K562 (cell line): Measurements from ENCODE around the gene EGR1. TPM values are rescaled to one million over a fixed set of nuclear protein-coding genes. Genes with fewer than 3 reads are reported as not detected.
A peak's percentile ranks its signal among the peaks of the same experiment; 100 is the strongest.

Experiments
- ASH1L ChIP-seq: fragments of 450-650 bp; IDR thresholded peaks from 2 replicates; pipeline ENCODE4 v1.6.1; 2018; ENCODE audit warnings: borderline replicate concordance, mild to moderate bottlenecking, low read depth; ENCODE audit not compliant: partially characterized antibody
- CBX2 ChIP-seq: fragments of 200-600 bp; sonication (generic); IDR thresholded peaks from one replicate; pipeline ENCODE4 v1.6.1; 2012; ENCODE audit warnings: mild to moderate bottlenecking, low read length, inconsistent platforms; ENCODE audit not compliant: insufficient read depth, poor library complexity, severe bottlenecking
- CXXC5 ChIP-seq: fragments of 250-450 bp; sonication (Bioruptor Pico); IDR thresholded peaks from 2 replicates; pipeline ENCODE4 v1.8.0; 2022; ENCODE audit warnings: inconsistent platforms, mild to moderate bottlenecking, moderate library complexity
- DIDO1 ChIP-seq: fragments of 450-650 bp; IDR thresholded peaks from 2 replicates; pipeline ENCODE4 v1.6.1; 2016; ENCODE audit warnings: low read depth, missing biosample characterization, missing genetic modification characterization
- EP300 ChIP-seq: IDR thresholded peaks from 2 replicates; pipeline ENCODE4 v1.6.1; 2012; ENCODE audit warnings: low read length, improper control_type of control experiment
- HSF4 ChIP-seq: fragments of 250-450 bp; sonication (Bioruptor Pico); IDR thresholded peaks from 2 replicates; pipeline ENCODE4 v2.1.2; 2022; ENCODE audit warnings: mild to moderate bottlenecking, moderate library complexity, borderline replicate concordance
- KAT7 ChIP-seq: sonication (generic); formaldehyde crosslinking; IDR thresholded peaks from 2 replicates; pipeline ENCODE4 v1.8.0; 2022; ENCODE audit warnings: missing genetic modification reagents, mild to moderate bottlenecking, borderline replicate concordance
- MTA2 ChIP-seq: fragments of 450-650 bp; IDR thresholded peaks from 2 replicates; pipeline ENCODE4 v1.6.1; 2016; ENCODE audit warnings: low read depth
- MYNN ChIP-seq, 2 experiments: sonication (generic); formaldehyde crosslinking in 1 of 2; IDR thresholded peaks; 2 replicates each; pipeline versions ENCODE4 v1.5.0 to v1.6.1; 2016 to 2020; ENCODE audit warnings: antibody characterized with exemption in 1 of 2, missing genetic modification reagents in 1 of 2
- NCOA2 ChIP-seq, 2 experiments: fragments of 450-650 bp; IDR thresholded peaks; 2 replicates each; pipeline ENCODE4 v1.6.1; 2018; ENCODE audit warnings: mild to moderate bottlenecking in 2 of 2, moderate library complexity in 1 of 2; ENCODE audit not compliant: partially characterized antibody in 2 of 2
- PHB2 ChIP-seq: fragments of 450-650 bp; IDR thresholded peaks from 2 replicates; pipeline ENCODE4 v1.6.1; 2017; ENCODE audit warnings: low read depth
- PHF21A ChIP-seq: fragments of 450-650 bp; IDR thresholded peaks from 2 replicates; pipeline ENCODE4 v1.6.1; 2017; ENCODE audit warnings: low read depth, borderline replicate concordance
- PPARD ChIP-seq: fragments of 250-450 bp; sonication (Bioruptor Pico); IDR thresholded peaks from 2 replicates; pipeline ENCODE4 v1.8.0; 2022; ENCODE audit warnings: inconsistent platforms, mild to moderate bottlenecking, moderate library complexity
- SETDB1 ChIP-seq: IDR thresholded peaks from one replicate; pipeline ENCODE4 v1.6.1; 2012; ENCODE audit warnings: low read length, control low read depth, inconsistent platforms
- SRSF3 ChIP-seq: fragments of 200-400 bp; formaldehyde crosslinking; IDR thresholded peaks from 2 replicates; pipeline ENCODE4 v1.6.1; 2016; ENCODE audit warnings: mild to moderate bottlenecking, low read length, moderate library complexity; ENCODE audit not compliant: insufficient read depth
- TAF15 ChIP-seq: fragments of 200-400 bp; formaldehyde crosslinking; IDR thresholded peaks from 2 replicates; pipeline ENCODE4 v1.6.1; 2017; ENCODE audit warnings: mild to moderate bottlenecking, low read depth, low read length, moderate library complexity
- YBX1 ChIP-seq: fragments of 450-650 bp; IDR thresholded peaks from 2 replicates; pipeline ENCODE4 v1.7.1; 2016; ENCODE audit warnings: mild to moderate bottlenecking
- ZC3H11A ChIP-seq: IDR thresholded peaks from 2 replicates; pipeline ENCODE4 v1.6.1; 2012; ENCODE audit warnings: low read depth, low read length, improper control_type of control experiment
- ZNF263 ChIP-seq: sonication (generic); formaldehyde crosslinking; IDR thresholded peaks from 2 replicates; pipeline ENCODE4 v1.8.0; 2022; ENCODE audit warnings: mild to moderate bottlenecking, missing genetic modification reagents, borderline replicate concordance
- ZNF324 ChIP-seq: fragments of 250-450 bp; sonication (Bioruptor Pico); IDR thresholded peaks from 2 replicates; pipeline ENCODE4 v1.4.0; 2020; ENCODE audit warnings: mild to moderate bottlenecking
- ZNF408 ChIP-seq: fragments of 250-450 bp; sonication (Bioruptor Pico); IDR thresholded peaks from 2 replicates; pipeline ENCODE4 v1.4.0; 2020; ENCODE audit warnings: low read depth, mild to moderate bottlenecking, moderate library complexity
- polyA plus RNA-seq, 8 experiments: library from polyadenylated mRNA; depleted of rRNA in 4 of 8; stranded (reverse) in 5 of 8; unstranded in 3 of 8; fragments of >200 nt; fragmentation: Nextera tagmentation in 2 of 8; fragmentation: Illumina TruSeq in 1 of 8; extraction: Ambion mirVana in 2 of 8; extraction: Trizol in 1 of 8; gene quantifications; 2 replicates each; pipeline versions ENCODE4 v1.2.1 to v1.2.3, GENCODE V29; 2011 to 2014; ENCODE audit warnings: inconsistent platforms in 1 of 8, missing spikeins in 1 of 8
- total RNA-seq, 7 experiments: library from RNA; depleted of rRNA in 6 of 7; stranded (reverse); fragments of >200 nt in 6 of 7; fragmentation: Illumina TruSeq in 2 of 7; extraction: Trizol in 2 of 7; gene quantifications; 2 replicates each; pipeline versions ENCODE4 v1.2.1 to v1.2.3, GENCODE V29; 2011 to 2021; ENCODE audit warnings: low replicate concordance in 1 of 7
- TF ChIP-seq, protein P1 (sequence below): fragments of 450-650 bp; IDR thresholded peaks from 2 replicates; pipeline ENCODE4 v1.6.1; 2016
- TF ChIP-seq, protein P2 (sequence below), 2 experiments: fragments of 450-650 bp; IDR thresholded peaks; 2 replicates each; pipeline ENCODE4 v1.6.1; 2016
- TF ChIP-seq, protein P3 (sequence below): fragments of 450-650 bp; IDR thresholded peaks from 2 replicates; pipeline ENCODE4 v1.6.1; 2016; ENCODE audit warnings: missing biosample characterization, missing genetic modification characterization

The EGR1 gene
- total and polyA plus RNA-seq, 9 of the 15 experiments (the other 6 are each of a cell fraction or from before 2014, with no cell fraction given): 1.3 to 132 (median 21.5) TPM

DNA sequence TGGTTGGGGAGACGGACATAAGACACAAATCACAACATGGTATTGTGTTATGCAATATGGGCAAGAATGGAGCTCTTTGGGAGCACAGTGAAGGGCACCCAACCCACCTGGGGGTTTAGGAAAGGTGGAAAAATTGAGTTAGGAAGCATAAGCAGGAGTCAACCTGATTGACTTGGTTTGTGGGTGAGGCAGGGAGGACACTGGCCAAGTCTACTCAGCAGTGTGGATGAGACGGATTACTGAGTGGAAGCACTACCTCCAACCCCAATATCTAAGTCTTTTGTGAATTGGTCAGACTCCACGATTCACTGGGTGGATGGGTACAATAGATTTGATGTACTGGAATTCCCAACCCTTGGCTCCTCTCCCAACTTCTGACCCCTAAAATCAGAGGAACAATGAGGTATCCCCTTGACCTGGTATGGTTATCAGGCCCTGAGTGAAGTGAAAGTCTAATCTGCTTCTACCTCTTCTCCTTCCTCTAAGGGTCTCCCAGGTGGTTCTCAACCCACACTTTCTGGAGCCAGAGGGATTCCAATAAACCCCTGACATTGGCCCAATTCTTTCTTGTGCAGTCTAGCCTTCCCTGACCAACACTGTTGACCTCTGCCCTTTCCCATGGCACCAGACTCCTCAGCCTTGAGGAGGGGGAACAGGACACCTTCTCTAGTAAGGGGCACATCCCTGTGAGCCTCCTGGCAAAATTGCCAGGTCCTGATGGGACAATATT is 5.2 kb downstream of the EGR1 start (continued):
- TF ChIP-seq, protein P1, sequence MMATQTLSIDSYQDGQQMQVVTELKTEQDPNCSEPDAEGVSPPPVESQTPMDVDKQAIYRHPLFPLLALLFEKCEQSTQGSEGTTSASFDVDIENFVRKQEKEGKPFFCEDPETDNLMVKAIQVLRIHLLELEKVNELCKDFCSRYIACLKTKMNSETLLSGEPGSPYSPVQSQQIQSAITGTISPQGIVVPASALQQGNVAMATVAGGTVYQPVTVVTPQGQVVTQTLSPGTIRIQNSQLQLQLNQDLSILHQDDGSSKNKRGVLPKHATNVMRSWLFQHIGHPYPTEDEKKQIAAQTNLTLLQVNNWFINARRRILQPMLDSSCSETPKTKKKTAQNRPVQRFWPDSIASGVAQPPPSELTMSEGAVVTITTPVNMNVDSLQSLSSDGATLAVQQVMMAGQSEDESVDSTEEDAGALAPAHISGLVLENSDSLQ: no peak
- TF ChIP-seq ZNF263 (CRISPR knock-in tag) (no peak), PHF21A (no peak), YBX1 (no peak), MTA2 (no peak), HSF4 (CRISPR knock-in tag) (no peak), SRSF3 (no peak), EP300 (no peak), CBX2 (no peak), NCOA2 (IDR thresholded peaks at IDR 0.05; ENCODE audit: partially characterized antibody in 2 of 2) (no peak), PHB2 (no peak), DIDO1 (tag) (no peak), KAT7 (CRISPR knock-in tag) (no peak), SETDB1 (no peak), ZC3H11A (no peak), PPARD (no peak), ZNF324 (CRISPR knock-in tag) (no peak), MYNN (IDR thresholded peaks at IDR 0.05) (no peak), MYNN (CRISPR knock-in tag; IDR thresholded peaks at IDR 0.05) (no peak), ZNF408 (CRISPR knock-in tag) (no peak), ASH1L (peak; percentile 3), TAF15 (no peak; the same call in 1 of the 2 replicates), CXXC5 (no peak)
- TF ChIP-seq, protein P2, sequence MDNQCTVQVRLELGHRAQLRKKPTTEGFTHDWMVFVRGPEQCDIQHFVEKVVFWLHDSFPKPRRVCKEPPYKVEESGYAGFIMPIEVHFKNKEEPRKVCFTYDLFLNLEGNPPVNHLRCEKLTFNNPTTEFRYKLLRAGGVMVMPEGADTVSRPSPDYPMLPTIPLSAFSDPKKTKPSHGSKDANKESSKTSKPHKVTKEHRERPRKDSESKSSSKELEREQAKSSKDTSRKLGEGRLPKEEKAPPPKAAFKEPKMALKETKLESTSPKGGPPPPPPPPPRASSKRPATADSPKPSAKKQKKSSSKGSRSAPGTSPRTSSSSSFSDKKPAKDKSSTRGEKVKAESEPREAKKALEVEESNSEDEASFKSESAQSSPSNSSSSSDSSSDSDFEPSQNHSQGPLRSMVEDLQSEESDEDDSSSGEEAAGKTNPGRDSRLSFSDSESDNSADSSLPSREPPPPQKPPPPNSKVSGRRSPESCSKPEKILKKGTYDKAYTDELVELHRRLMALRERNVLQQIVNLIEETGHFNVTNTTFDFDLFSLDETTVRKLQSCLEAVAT (IDR thresholded peaks at IDR 0.05): no peak; a peak in 1 of 4 replicates
- TF ChIP-seq, protein P3, sequence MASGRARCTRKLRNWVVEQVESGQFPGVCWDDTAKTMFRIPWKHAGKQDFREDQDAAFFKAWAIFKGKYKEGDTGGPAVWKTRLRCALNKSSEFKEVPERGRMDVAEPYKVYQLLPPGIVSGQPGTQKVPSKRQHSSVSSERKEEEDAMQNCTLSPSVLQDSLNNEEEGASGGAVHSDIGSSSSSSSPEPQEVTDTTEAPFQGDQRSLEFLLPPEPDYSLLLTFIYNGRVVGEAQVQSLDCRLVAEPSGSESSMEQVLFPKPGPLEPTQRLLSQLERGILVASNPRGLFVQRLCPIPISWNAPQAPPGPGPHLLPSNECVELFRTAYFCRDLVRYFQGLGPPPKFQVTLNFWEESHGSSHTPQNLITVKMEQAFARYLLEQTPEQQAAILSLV: no peak
